Measurements from ENCODE around the gene CNOT2. TPM values are rescaled to one million over a fixed set of nuclear protein-coding genes. Genes with fewer than 3 reads are reported as not detected.

CNOT2 gene
- total and polyA plus RNA-seq, 2 donors (not counting 1 experiment from before 2014, with no cell fraction given), result 65.0 to 120 TPM

- Mint-ChIP-seq H3K27me3 (no peaks in the 10 kb centered on the region), H3K4me3 (no peak overlapping the region), H3K9me3 (ENCODE audit: insufficient read depth) (no peaks in the 10 kb centered on the region), H3K4me1 (no peaks in the 10 kb centered on the region), H3K27ac (no peak overlapping the region)
- TF ChIP-seq, protein P1, sequence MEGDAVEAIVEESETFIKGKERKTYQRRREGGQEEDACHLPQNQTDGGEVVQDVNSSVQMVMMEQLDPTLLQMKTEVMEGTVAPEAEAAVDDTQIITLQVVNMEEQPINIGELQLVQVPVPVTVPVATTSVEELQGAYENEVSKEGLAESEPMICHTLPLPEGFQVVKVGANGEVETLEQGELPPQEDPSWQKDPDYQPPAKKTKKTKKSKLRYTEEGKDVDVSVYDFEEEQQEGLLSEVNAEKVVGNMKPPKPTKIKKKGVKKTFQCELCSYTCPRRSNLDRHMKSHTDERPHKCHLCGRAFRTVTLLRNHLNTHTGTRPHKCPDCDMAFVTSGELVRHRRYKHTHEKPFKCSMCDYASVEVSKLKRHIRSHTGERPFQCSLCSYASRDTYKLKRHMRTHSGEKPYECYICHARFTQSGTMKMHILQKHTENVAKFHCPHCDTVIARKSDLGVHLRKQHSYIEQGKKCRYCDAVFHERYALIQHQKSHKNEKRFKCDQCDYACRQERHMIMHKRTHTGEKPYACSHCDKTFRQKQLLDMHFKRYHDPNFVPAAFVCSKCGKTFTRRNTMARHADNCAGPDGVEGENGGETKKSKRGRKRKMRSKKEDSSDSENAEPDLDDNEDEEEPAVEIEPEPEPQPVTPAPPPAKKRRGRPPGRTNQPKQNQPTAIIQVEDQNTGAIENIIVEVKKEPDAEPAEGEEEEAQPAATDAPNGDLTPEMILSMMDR (IDR thresholded peaks at IDR 0.05), result no peak
- no peak for TF ChIP-seq EZH2 (IDR thresholded peaks at IDR 0.05; ENCODE audit: borderline replicate concordance, insufficient read depth, low read depth, low read length, poor library complexity, severe bottlenecking)
- no peaks in the 10 kb centered on the region for H3K4me1 ChIP-seq (ENCODE audit: control insufficient read depth in 2 of 2, insufficient read depth in 2 of 2, low read length in 2 of 2)
- DNase-seq, result no peak
- no peaks in the 10 kb centered on the region for H3K9me3 ChIP-seq (ENCODE audit: control extremely low read depth in 1 of 3, control insufficient read depth in 2 of 3, insufficient read depth in 1 of 3, low read length in 2 of 3)
- CTCF ChIA-PET, result no interaction called here
- H3K27ac ChIP-seq (ENCODE audit: low read length in 2 of 2), result no peak overlapping the region
- no peak overlapping the region for H2AFZ ChIP-seq (ENCODE audit: insufficient read depth, low read depth, low read length, poor library complexity, severe bottlenecking)
- no peak overlapping the region for H3K4me3 ChIP-seq (ENCODE audit: control extremely low read depth in 1 of 5, extremely low read depth in 1 of 5, insufficient read depth in 1 of 5, low read depth in 2 of 5, low read length in 4 of 5)
- peaks cover 4 to 40% of the 10 kb centered on the region in 2 experiments for H3K36me3 ChIP-seq (replicated peaks in 1 of 2; ENCODE audit: control extremely low read depth in 1 of 2, control insufficient read depth in 1 of 2, extremely low read depth in 1 of 2, insufficient read depth in 2 of 2, low read length in 1 of 2)
- no peaks in the 10 kb centered on the region for H3K79me2 ChIP-seq (ENCODE audit: control insufficient read depth, insufficient read depth, low read length)
- H3K9ac ChIP-seq (ENCODE audit: low read length), result no peak overlapping the region
- 100% methylated on average over 5 of the region's 8 CpGs for WGBS (ENCODE audit: insufficient coverage)
- H3K4me2 ChIP-seq (replicated peaks; ENCODE audit: low read depth, low read length, poor library complexity, severe bottlenecking), result no peak overlapping the region
- no peaks in the 10 kb centered on the region for H3K27me3 ChIP-seq (replicated peaks in 1 of 4; ENCODE audit: control extremely low read depth in 1 of 4, control insufficient read depth in 3 of 4, insufficient read depth in 4 of 4, low read length in 3 of 4)
- intact Hi-C loops (cut with micrococcal nuclease), result no loop called here
- no peaks in the 10 kb centered on the region for H4K20me1 ChIP-seq (ENCODE audit: control insufficient read depth, insufficient read depth, low read length, poor library complexity, severe bottlenecking)
- POLR2A ChIA-PET, result no interaction called here
- ATAC-seq (ENCODE audit: low read depth), result no peak
Observed at GRCh38 chr12:70334742-70335141, 91.5 kb downstream of the CNOT2 start.

DNA sequence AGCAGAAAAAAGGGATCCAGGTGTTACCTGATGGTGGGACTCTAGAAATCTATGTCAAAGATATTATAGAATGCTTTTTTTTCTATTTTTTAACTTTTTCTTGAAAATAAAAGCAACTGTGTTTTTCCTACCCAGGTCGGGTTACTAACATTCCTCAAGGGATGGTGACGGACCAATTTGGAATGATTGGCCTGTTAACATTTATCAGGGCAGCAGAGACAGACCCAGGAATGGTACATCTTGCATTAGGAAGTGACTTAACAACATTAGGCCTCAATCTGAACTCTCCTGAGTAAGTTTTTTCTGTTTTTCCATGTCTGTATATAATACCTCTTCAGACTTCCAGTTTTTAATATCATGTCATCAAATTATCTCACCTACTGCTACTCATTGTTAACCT is 95.3 kb downstream of the CNOT2 start:
- Histone ChIP-seq H3K27me3 (replicated peaks in 1 of 4; ENCODE audit: control extremely low read depth in 1 of 4, control insufficient read depth in 3 of 4, insufficient read depth in 4 of 4, low read length in 3 of 4) (no peaks in the 10 kb centered on the region), H3K79me2 (ENCODE audit: control insufficient read depth, insufficient read depth, low read length) (no peaks in the 10 kb centered on the region), H3K9ac (ENCODE audit: low read length) (no peak overlapping the region), H3K4me2 (replicated peaks; ENCODE audit: low read depth, low read length, poor library complexity, severe bottlenecking) (no peak overlapping the region), H2AFZ (ENCODE audit: insufficient read depth, low read depth, low read length, poor library complexity, severe bottlenecking) (no peak overlapping the region), H3K9me3 (ENCODE audit: control extremely low read depth in 1 of 3, control insufficient read depth in 2 of 3, insufficient read depth in 1 of 3, low read length in 2 of 3) (no peaks in the 10 kb centered on the region), H3K4me1 (ENCODE audit: control insufficient read depth in 2 of 2, insufficient read depth in 2 of 2, low read length in 2 of 2) (no peaks in the 10 kb centered on the region), H3K4me3 (ENCODE audit: control extremely low read depth in 1 of 5, extremely low read depth in 1 of 5, insufficient read depth in 1 of 5, low read depth in 2 of 5, low read length in 4 of 5) (no peak overlapping the region), H4K20me1 (ENCODE audit: control insufficient read depth, insufficient read depth, low read length, poor library complexity, severe bottlenecking) (no peaks in the 10 kb centered on the region), H3K36me3 (replicated peaks in 1 of 2; ENCODE audit: control extremely low read depth in 1 of 2, control insufficient read depth in 1 of 2, extremely low read depth in 1 of 2, insufficient read depth in 2 of 2, low read length in 1 of 2) (peaks cover 6 to 67% of the 10 kb centered on the region in 2 experiments), H3K27ac (ENCODE audit: low read length in 2 of 2) (no peak overlapping the region)
- H3K4me1 Mint-ChIP-seq, result no peaks in the 10 kb centered on the region
- no peaks in the 10 kb centered on the region for H3K27me3 Mint-ChIP-seq
- ATAC-seq (ENCODE audit: low read depth) (no peak), DNase-seq (no peak)
- 80% methylated on average over 2 of the region's 2 CpGs for WGBS (ENCODE audit: insufficient coverage)
- H3K4me3 Mint-ChIP-seq, result no peak overlapping the region
- no peaks in the 10 kb centered on the region for H3K9me3 Mint-ChIP-seq (ENCODE audit: insufficient read depth)
- H3K27ac Mint-ChIP-seq, result no peak overlapping the region
- intact Hi-C loops (cut with micrococcal nuclease), result no loop called here
- ChIA-PET CTCF (no interaction called here), POLR2A (no interaction called here)
- TF ChIP-seq, protein P1 (IDR thresholded peaks at IDR 0.05), result no peak
- TF ChIP-seq EZH2 (IDR thresholded peaks at IDR 0.05; ENCODE audit: borderline replicate concordance, insufficient read depth, low read depth, low read length, poor library complexity, severe bottlenecking), result no peak

All from B cell (primary cell).